ENCODE results near the gene EFL1.
"Not testable (repeated sequence)": the region's sequence is repeated elsewhere in the genome, so short reads cannot be mapped to it uniquely, and the experiment has no call there.

GRCh38 chr15:82243644-82244043 lies 18.9 kb downstream of the EFL1 start:
- TF ChIP-seq ZNF692 (tag by site-specific recombination; IDR thresholded peaks at IDR 0.05); CTCF (tag by site-specific recombination; IDR thresholded peaks at IDR 0.05); TSHZ1 (tag by site-specific recombination; IDR thresholded peaks at IDR 0.05; ENCODE audit: borderline replicate concordance); REST (tag by site-specific recombination; IDR thresholded peaks at IDR 0.05); ZBTB8A (tag by site-specific recombination; IDR thresholded peaks at IDR 0.05); ZNF274 (IDR thresholded peaks at IDR 0.05; ENCODE audit: low read length); ZNF274 (tag by site-specific recombination; IDR thresholded peaks at IDR 0.05; ENCODE audit: borderline replicate concordance); ZNF549 (tag by site-specific recombination; IDR thresholded peaks at IDR 0.05); ZSCAN30 (tag by site-specific recombination; IDR thresholded peaks at IDR 0.05); ZNF596 (tag by site-specific recombination; IDR thresholded peaks at IDR 0.05); ZNF23 (tag by site-specific recombination; IDR thresholded peaks at IDR 0.05; ENCODE audit: borderline replicate concordance); ZBTB20 (tag by site-specific recombination; IDR thresholded peaks at IDR 0.05); ZBTB10 (tag by site-specific recombination; IDR thresholded peaks at IDR 0.05); ZBTB21 (tag by site-specific recombination; IDR thresholded peaks at IDR 0.05); SCRT2 (tag by site-specific recombination; IDR thresholded peaks at IDR 0.05): not testable (repeated sequence)
